LNCaP clone FGC (cell line): ENCODE data around the gene NT5M.

Source experiments
- DNase-seq: peaks from one replicate; pipeline ENCODE4 v3.0.0-alpha.2; 2011; ENCODE audit warnings: low read depth
- H3K4me3 ChIP-seq: 2 replicates; pipeline ENCODE4 v1.5.1; 2011; ENCODE audit warnings: mild to moderate bottlenecking, low read depth, low read length, control low read depth
- TF ChIP-seq, protein P1 (sequence below): IDR thresholded peaks from 2 replicates; pipeline ENCODE4 v1.5.1; 2012; ENCODE audit warnings: mild to moderate bottlenecking; ENCODE audit not compliant: control insufficient read depth, insufficient read depth; ENCODE audit errors: extremely low read depth

The NT5M gene

DNA sequence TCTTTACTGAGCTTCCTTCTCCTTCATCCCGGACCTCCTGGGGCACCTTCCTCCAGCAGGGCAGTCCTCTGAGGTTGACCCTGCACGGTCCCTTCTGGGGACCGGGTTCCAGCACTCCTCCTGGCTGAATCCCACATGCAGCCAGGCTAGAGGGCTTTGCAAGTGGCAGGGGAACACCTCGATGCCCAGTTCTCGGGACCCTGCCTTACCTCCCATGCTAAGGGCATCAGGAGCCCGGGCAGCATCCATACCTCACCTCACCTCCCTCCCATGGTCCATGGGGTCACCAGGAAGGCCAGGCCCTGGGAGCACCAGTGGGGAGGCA, 81.1 kb downstream of the NT5M start:
- DNase-seq, result no peak
- no peak overlapping the region for H3K4me3 ChIP-seq
- TF ChIP-seq, protein P1, sequence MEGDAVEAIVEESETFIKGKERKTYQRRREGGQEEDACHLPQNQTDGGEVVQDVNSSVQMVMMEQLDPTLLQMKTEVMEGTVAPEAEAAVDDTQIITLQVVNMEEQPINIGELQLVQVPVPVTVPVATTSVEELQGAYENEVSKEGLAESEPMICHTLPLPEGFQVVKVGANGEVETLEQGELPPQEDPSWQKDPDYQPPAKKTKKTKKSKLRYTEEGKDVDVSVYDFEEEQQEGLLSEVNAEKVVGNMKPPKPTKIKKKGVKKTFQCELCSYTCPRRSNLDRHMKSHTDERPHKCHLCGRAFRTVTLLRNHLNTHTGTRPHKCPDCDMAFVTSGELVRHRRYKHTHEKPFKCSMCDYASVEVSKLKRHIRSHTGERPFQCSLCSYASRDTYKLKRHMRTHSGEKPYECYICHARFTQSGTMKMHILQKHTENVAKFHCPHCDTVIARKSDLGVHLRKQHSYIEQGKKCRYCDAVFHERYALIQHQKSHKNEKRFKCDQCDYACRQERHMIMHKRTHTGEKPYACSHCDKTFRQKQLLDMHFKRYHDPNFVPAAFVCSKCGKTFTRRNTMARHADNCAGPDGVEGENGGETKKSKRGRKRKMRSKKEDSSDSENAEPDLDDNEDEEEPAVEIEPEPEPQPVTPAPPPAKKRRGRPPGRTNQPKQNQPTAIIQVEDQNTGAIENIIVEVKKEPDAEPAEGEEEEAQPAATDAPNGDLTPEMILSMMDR, result no peak

GRCh38 chr17:17384961-17385360, 81.8 kb downstream of the NT5M start:
- no peak for DNase-seq
- TF ChIP-seq, protein P1, result no peak
- H3K4me3 ChIP-seq, result no peak overlapping the region

- TF ChIP-seq, protein P1, result no peak
- no peak for DNase-seq
- no peak overlapping the region for H3K4me3 ChIP-seq
Observed at GRCh38 chr17:17385491-17385890, 82.3 kb downstream of the NT5M start.

GRCh38 chr17:17386094-17386800, 83.1 kb downstream of the NT5M start:
- TF ChIP-seq, protein P1, result no peak
- no peak for DNase-seq
- H3K4me3 ChIP-seq, result no peak overlapping the region

- TF ChIP-seq, protein P1, result no peak
Observed at GRCh38 chr17:17387017-17387497, 83.9 kb downstream of the NT5M start.

GRCh38 chr17:17387498-17388362, 84.6 kb downstream of the NT5M start:
- no peak overlapping the region for H3K4me3 ChIP-seq
- DNase-seq, result peak; percentile 3
- TF ChIP-seq, protein P1, result 0 out of 2 replicates have a peak, but pooled peaks have one; percentile 11

More at GRCh38 chr17:17387017-17387497, 83.9 kb downstream of the NT5M start:
- no peak overlapping the region for H3K4me3 ChIP-seq
- DNase-seq, result no peak
